Subcutaneous abdominal adipose tissue (tissue), 5 donors: ENCODE results near the gene DNAH17.

Source experiments
- H3K27ac ChIP-seq: one replicate; pipeline ENCODE4 v1.7.0; 2013; ENCODE audit warnings: low read depth, mild to moderate bottlenecking, inconsistent platforms, low read length, moderate library complexity
- H3K27me3 ChIP-seq, 5 donors: one replicate each; pipeline ENCODE4 v1.7.0; 2013; ENCODE audit warnings: low read length in 5 of 5, inconsistent platforms in 1 of 5; ENCODE audit not compliant: control insufficient read depth in 5 of 5, insufficient read depth in 4 of 5
- H3K36me3 ChIP-seq, 5 donors: one replicate each; pipeline ENCODE4 v1.7.0; 2013; ENCODE audit warnings: low read length in 5 of 5; ENCODE audit not compliant: control insufficient read depth in 5 of 5, insufficient read depth in 5 of 5
- H3K4me1 ChIP-seq, 5 donors: one replicate each; pipeline ENCODE4 v1.7.0; 2013; ENCODE audit warnings: low read length in 5 of 5, mild to moderate bottlenecking in 3 of 5, moderate library complexity in 1 of 5; ENCODE audit not compliant: control insufficient read depth in 5 of 5, insufficient read depth in 5 of 5
- H3K4me3 ChIP-seq, 5 donors: one replicate each; pipeline ENCODE4 v1.7.0; 2013; ENCODE audit warnings: low read length in 5 of 5, low read depth in 1 of 5
- H3K9ac ChIP-seq, 5 donors: one replicate each; pipeline ENCODE4 v1.7.0; 2013; ENCODE audit warnings: low read length in 5 of 5, mild to moderate bottlenecking in 4 of 5, moderate library complexity in 3 of 5
- H3K9me3 ChIP-seq, 5 donors: one replicate each; pipeline ENCODE4 v1.7.0; 2013; ENCODE audit warnings: low read length in 5 of 5; ENCODE audit not compliant: control insufficient read depth in 5 of 5
- donor health status: healthy.
- donor health status: healthy.
- donor health status: healthy.
- donor health status: healthy.
- donor health status: healthy.

Gene DNAH17

GRCh38 chr17:78393575-78393974, 183.6 kb downstream of the DNAH17 start:
- Histone ChIP-seq H3K36me3 (peaks cover 4 to 38% (median 35%) of the 10 kb centered on the region in 5 donors), H3K4me1 (peaks cover 12 to 72% (median 44%) of the 10 kb centered on the region in 5 donors), H3K27me3 (no peaks in the 10 kb centered on the region), H3K27ac (no peak overlapping the region), H3K9me3 (no peaks in the 10 kb centered on the region), H3K4me3 (no peak overlapping the region), H3K9ac (no peak overlapping the region)

DNA sequence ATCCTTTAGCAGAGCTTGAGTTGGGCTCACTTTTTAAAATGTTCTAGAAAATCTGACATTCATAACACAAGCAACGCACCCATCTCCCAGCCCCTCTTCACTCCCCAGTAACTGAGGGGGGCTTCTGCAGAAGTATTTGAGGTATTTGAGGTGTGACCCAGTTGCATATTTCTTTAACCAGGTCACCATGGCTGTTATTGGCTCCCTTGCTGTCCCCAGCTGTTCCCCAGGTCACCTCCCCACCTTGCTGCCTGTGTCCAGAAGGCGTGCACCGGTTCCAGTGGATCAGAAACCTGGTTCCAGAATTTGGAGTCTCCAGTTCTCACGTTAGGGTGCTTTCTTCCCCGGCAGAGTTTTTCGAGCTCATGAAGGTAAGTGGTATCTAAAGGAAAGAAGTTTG, 184.9 kb downstream of the DNAH17 start:
- Histone ChIP-seq H3K4me1 (peaks cover 10 to 73% (median 44%) of the 10 kb centered on the region in 5 donors), H3K9ac (no peak overlapping the region), H3K36me3 (peaks cover 0 to 28% (median 24%) of the 10 kb centered on the region in 5 donors), H3K27ac (no peak overlapping the region), H3K27me3 (no peaks in the 10 kb centered on the region), H3K9me3 (no peaks in the 10 kb centered on the region), H3K4me3 (no peak overlapping the region)

DNA sequence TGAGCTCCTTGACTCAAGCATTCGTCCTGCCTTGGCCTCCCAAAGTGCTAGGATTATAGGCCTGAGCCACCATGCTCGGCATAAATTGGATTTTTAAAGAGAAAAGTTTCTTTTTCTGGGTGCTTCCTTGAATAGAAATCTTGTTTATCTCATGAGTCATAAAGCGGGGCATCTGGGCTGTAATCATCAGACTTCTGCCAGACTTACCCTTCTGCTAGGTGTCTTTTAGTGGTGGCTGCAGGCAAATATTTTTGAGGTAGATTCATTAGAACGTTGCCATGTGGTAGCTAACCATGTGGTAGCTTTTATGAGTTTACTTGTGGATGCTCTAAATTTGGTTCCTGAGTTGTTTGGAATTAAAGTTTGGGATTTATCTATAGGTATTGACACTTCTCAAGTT, 185.4 kb downstream of the DNAH17 start:
- Histone ChIP-seq H3K4me3 (no peak overlapping the region), H3K9me3 (no peaks in the 10 kb centered on the region), H3K9ac (no peak overlapping the region), H3K27me3 (no peaks in the 10 kb centered on the region), H3K4me1 (peaks cover 7 to 72% (median 41%) of the 10 kb centered on the region in 5 donors), H3K27ac (no peak overlapping the region), H3K36me3 (peaks cover 0 to 28% (median 24%) of the 10 kb centered on the region in 5 donors)

DNA sequence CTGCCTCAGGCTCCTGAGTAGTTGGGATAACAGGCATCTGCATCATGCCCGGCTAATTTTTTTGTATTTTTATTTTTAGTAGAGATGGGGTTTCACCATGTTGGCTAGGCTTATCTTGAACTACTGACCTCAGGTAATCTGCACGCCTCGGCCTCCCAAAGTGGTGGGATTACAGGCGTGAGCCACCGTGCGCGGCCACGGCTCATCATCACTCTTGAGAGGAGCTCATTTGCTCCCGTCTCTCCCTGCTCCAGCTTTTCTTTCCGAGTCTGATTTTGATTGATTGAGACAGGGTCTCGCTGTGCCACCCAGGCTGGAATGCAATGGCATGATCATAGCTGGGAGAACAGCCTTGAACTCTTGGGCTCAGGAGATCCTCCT, 186.2 kb downstream of the DNAH17 start:
- Histone ChIP-seq H3K36me3 (peaks cover 0 to 24% (median 17%) of the 10 kb centered on the region in 5 donors), H3K4me3 (no peak overlapping the region), H3K4me1 (peaks cover 9 to 72% (median 41%) of the 10 kb centered on the region in 5 donors), H3K9me3 (no peaks in the 10 kb centered on the region), H3K9ac (no peak overlapping the region), H3K27ac (no peak overlapping the region), H3K27me3 (no peaks in the 10 kb centered on the region)

DNA sequence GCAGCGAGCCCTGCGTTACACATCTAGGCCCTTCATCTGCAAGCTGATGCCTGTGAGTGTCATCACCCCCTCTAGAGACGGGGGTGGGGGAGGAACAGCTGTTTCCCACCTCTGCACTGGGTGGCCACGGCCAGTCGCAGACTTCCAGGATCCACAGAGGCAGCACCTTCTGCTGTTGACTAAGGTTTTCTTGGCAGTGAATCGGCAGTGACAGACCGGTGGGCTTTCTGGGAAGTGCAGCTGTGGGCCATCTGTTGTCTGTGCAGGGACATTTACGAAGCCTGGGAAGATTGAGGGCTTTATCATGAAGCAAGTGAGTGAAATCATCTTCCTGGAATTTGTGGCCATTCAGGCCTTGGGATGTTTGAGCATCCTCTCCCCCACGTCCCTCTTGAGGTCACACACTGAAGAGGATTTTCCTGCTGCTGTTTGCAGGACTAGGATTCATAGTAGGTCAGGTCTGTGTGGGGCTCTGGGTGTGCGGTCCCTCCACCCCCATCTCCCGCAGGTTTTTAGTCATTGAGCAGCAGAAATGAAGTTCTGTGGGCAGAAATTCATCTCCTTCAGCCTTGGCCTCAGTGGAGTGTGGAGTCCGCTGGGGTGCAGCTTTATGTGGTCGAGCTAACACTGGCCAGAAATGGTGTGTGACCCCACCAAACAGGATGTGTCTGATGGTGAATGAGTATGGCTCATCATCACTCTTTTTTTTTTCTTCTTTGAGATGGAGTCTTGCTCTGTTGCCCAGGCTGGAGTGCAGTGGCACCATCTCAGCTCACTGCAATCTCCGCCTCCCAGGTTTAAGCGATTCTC, 186.8 kb downstream of the DNAH17 start:
- H3K27me3 ChIP-seq: no peaks in the 10 kb centered on the region
- peaks cover 9 to 72% (median 47%) of the 10 kb centered on the region in 5 donors for H3K4me1 ChIP-seq
- no peak overlapping the region for H3K9ac ChIP-seq
- no peaks in the 10 kb centered on the region for H3K9me3 ChIP-seq
- H3K27ac ChIP-seq: peak overlapping the region; percentile 32
- H3K36me3 ChIP-seq: peaks cover 0 to 20% (median 17%) of the 10 kb centered on the region in 5 donors
- H3K4me3 ChIP-seq: no peak overlapping the region

DNA sequence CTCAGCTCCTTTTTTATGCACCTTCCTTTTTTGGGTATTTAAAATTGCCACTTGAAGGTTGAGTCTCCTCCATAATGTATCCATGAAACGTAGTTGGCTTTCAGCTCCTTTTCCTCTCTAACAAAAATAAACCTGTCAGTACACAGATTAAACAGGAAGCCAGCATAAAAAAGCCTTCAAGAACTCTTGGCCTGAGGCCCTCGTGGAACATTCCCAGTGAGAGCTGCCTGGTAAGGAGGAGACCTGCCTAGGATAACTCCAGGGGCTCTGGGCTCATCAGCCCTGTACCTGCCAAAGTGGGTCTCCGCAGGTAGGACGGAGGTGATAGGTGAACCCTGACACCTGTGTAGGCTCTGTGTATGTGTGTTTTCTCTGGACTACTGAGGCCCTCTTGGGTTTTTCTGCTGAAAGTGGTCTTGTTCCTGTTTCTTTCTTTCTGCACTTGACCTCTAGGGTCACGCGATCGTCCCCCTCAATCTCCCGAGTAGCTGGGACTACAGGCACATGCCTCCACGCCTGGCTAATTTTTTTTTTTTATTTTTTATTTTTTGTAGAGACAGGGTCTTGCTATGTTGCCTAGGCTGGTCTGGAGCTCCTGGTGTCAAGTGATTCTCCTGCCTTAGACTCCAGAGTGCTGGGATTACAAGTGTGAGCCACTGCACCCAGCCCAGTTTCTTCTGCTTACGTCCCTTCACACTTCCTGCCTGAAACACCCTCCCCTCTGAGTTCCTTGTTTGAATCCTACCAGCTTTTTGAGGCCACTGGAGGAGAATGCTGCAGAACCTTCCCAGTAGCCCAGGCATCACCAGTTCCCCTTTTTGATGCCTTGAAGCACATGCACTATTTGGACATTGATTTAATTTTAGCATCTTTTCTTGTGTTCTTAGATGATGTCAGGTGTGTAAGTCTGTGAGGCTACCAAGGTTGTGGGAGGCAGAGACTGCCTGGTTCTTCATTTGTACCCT, 188.9 kb downstream of the DNAH17 start:
- Histone ChIP-seq H3K4me1 (peaks cover 13 to 80% (median 69%) of the 10 kb centered on the region in 5 donors), H3K27ac (peak overlapping the region; percentile 71), H3K9me3 (no peaks in the 10 kb centered on the region), H3K27me3 (no peaks in the 10 kb centered on the region), H3K4me3 (peak overlapping the region in 1 of 5 donors; percentile 0), H3K36me3 (peaks cover 0 to 5% (median 4%) of the 10 kb centered on the region in 5 donors), H3K9ac (peak overlapping the region in 4 of 5 donors; percentile 23 to 69 (median 44))

DNA sequence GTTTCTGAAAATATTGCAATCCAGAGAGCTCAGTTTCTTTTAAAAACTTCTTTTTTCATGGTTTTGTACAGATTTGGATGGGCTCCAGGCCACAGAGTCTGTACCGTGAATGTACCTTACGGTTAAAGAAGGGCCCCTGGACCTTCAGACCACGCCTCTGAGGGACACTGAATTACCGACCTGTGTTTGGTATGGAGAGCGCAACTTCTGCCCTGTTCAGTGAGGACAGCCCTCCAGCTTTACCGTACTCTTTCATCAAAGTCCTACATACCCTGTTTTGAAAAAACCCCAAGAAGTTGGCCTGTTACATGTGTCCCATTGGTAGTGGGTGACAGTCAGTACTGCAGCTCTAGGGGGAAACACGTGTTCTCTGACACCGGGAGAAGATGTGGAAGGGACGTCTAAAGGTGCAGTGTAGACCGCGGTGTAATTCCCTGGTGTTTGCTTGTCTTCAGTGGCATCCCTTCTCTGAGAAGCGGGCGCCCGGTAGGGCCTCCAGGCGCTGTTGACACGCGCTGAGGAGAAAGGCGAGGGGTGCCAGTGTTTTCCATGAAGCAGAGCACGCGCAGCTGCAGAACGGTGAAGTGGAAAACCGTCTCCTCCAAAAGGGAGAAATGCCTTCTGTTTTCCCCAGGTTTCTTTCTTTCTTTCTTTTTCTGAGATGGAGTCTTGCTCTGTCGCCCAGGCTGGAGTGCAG, 192.6 kb downstream of the DNAH17 start:
- Histone ChIP-seq H3K9ac (peak overlapping the region; percentile 51 to 88 (median 74)), H3K27me3 (no peaks in the 10 kb centered on the region), H3K9me3 (no peaks in the 10 kb centered on the region), H3K4me3 (peak overlapping the region in 2 of 5 donors; percentile 8 to 10), H3K36me3 (no peaks in the 10 kb centered on the region), H3K27ac (peak overlapping the region; percentile 99), H3K4me1 (peaks cover 13 to 89% (median 88%) of the 10 kb centered on the region in 5 donors)

DNA sequence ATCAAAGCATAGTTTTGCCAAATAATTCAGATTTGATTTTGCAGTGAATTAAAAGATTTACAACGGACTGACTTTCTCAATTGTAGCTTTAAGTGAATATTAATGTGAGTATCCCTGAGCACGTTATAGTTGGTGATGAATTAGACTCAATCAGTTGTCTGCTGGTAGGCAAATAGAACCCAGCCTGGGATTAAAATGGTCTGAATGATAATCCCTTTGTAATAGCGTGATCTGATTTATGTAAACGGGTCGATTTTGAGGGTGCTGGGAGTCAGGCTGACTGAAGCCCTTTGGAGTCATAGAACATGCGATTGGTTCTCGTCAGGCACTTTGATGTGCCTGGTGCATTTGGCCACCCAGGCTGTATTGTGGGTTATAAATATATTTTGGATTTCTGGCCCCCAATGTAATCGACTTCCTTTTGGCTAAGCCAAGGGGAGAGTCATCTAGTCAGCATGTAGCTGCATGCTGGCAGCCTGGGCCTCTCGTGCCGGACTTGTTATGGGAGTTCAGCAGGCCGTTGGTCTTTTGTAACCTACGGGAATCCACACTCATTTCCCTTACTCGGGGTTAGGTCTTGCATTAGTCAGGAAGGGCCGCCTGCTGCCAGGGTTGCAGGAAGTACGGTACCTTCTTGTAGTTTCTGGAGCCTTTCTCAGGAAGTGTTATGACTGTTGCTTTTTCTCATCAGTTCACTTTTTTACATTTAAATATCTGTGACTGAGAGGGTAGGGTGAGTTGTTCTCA, 193.3 kb downstream of the DNAH17 start:
- Histone ChIP-seq H3K27me3 (peaks cover 0 to 3% (median 0%) of the 10 kb centered on the region in 5 donors), H3K36me3 (no peaks in the 10 kb centered on the region), H3K9ac (peak overlapping the region; percentile 56 to 88 (median 74)), H3K4me1 (peaks cover 16 to 93% (median 89%) of the 10 kb centered on the region in 5 donors), H3K4me3 (peak overlapping the region in 1 of 5 donors; percentile 0), H3K27ac (peak overlapping the region; percentile 99), H3K9me3 (no peaks in the 10 kb centered on the region)
